T-cell (primary cell): ENCODE results near the gene KCNMA1. TPM values are rescaled to one million over a fixed set of nuclear protein-coding genes. Genes with fewer than 3 reads are reported as not detected.

ENCODE experiments used
- ATAC-seq, 4 experiments: fragments of 200-7000 bp in 3 of 4; fragments of 150-1000 bp in 1 of 4; cut with Tn5 transposase; replicated peaks in 1 of 4; 1 replicate in 3 of 4; 2 replicates in 1 of 4; pipeline ENCODE4 v1.10.0; 2021; ENCODE audit warnings: moderate library complexity in 3 of 4, mild to moderate bottlenecking in 2 of 4, moderate number of reproducible peaks in 1 of 4
- CTCF ChIA-PET, 2 donors: fragments of 300-600 bp; sonication (Branson Sonifier 250); formaldehyde crosslinking; loops; one replicate each; lab custom pipeline; 2022; ENCODE audit warnings: antibody characterized with exemption in 2 of 2; lab: Charles Lee
- POLR2A ChIA-PET, 2 donors: fragments of 300-600 bp; sonication (Branson Sonifier 250); formaldehyde crosslinking; loops; one replicate each; lab custom pipeline; 2022; ENCODE audit warnings: antibody characterized with exemption in 2 of 2; lab: Charles Lee
- DNase-seq, 35 experiments: peaks; one replicate each; pipeline versions ENCODE4 v3.0.0 to v3.0.0-alpha.2; 2013 to 2023
- H3K27ac ChIP-seq: one replicate; pipeline ENCODE4 v1.5.1; 2013; ENCODE audit warnings: low read length
- H3K27me3 ChIP-seq, 2 experiments: replicated peaks in 1 of 2; 1 replicate in 1 of 2; 2 replicates in 1 of 2; pipeline versions ENCODE4 v1.6.1 to v1.7.0; 2013; ENCODE audit warnings: low read length in 1 of 2, mixed read lengths in 1 of 2; ENCODE audit not compliant: control insufficient read depth in 2 of 2, insufficient read depth in 2 of 2; ENCODE audit errors: extremely low read depth in 1 of 2
- H3K36me3 ChIP-seq, 2 donors: 1 replicate in 1 of 2; 2 replicates in 1 of 2; pipeline versions ENCODE4 v1.6.1 to v1.7.0; 2013; ENCODE audit warnings: low read length in 1 of 2; ENCODE audit not compliant: control insufficient read depth in 2 of 2, insufficient read depth in 1 of 2; ENCODE audit errors: extremely low read depth in 1 of 2
- H3K4me1 ChIP-seq, 2 experiments: 1 replicate in 1 of 2; 2 replicates in 1 of 2; pipeline versions ENCODE4 v1.6.1 to v1.7.0; 2013; ENCODE audit warnings: low read length in 2 of 2, mixed read lengths in 1 of 2; ENCODE audit not compliant: insufficient read depth in 2 of 2, control insufficient read depth in 1 of 2; ENCODE audit errors: extremely low read depth in 1 of 2
- H3K4me3 ChIP-seq, 2 donors: 1 replicate in 1 of 2; 2 replicates in 1 of 2; pipeline versions ENCODE4 v1.5.1 to v1.7.0; 2013; ENCODE audit warnings: mild to moderate bottlenecking in 2 of 2, low read length in 1 of 2, moderate library complexity in 1 of 2; ENCODE audit not compliant: control insufficient read depth in 1 of 2; ENCODE audit errors: extremely low read depth in 1 of 2
- H3K9me3 ChIP-seq: 2 replicates; pipeline ENCODE4 v1.7.0; 2013
- H3K27ac Mint-ChIP-seq, 2 donors: one replicate each; pipeline ENCODE4 v1.8.0; 2020 to 2021; ENCODE audit warnings: mild to moderate bottlenecking in 2 of 2, mixed read lengths in 2 of 2
- H3K27me3 Mint-ChIP-seq, 2 donors: one replicate each; pipeline ENCODE4 v1.8.0; 2021 to 2022; ENCODE audit warnings: mixed read lengths in 2 of 2
- H3K36me3 Mint-ChIP-seq: one replicate; pipeline ENCODE4 v1.8.0; 2021; ENCODE audit warnings: mixed read lengths
- H3K4me1 Mint-ChIP-seq, 3 donors: one replicate each; pipeline ENCODE4 v1.8.0; 2020 to 2022; ENCODE audit warnings: mixed read lengths in 3 of 3, mild to moderate bottlenecking in 1 of 3
- H3K4me3 Mint-ChIP-seq, 3 donors: one replicate each; pipeline ENCODE4 v1.8.0; 2020 to 2022; ENCODE audit warnings: mild to moderate bottlenecking in 3 of 3, mixed read lengths in 3 of 3, moderate library complexity in 3 of 3
- H3K9me3 Mint-ChIP-seq, 3 donors: one replicate each; pipeline ENCODE4 v1.8.0; 2020 to 2022; ENCODE audit warnings: mixed read lengths in 3 of 3
- WGBS: methylation state at CpG from one replicate; pipeline ENCODE4 v1.1.5; 2013; ENCODE audit warnings: missing lambda C conversion rate; ENCODE audit not compliant: insufficient coverage; 5-methylcytosine and 5-hydroxymethylcytosine counted together
- total RNA-seq, 35 experiments: library from RNA in 6 of 35; stranded (reverse) in 6 of 35; fragments of 120-200 nt in 1 of 35; gene quantifications; one replicate each; pipeline versions ENCODE4 v1.2.1 to v1.2.4 and lab custom pipeline; 2013 to 2026

Gene KCNMA1
- total RNA-seq, 5 donors from 2014 or later (not counting 1 experiment from before 2014, with no cell fraction given) = 0.14 to 1.6 (median 0.60) TPM

GRCh38 chr10:77556990-77557601 is 80.5 kb downstream of the KCNMA1 start:
- no peak overlapping the region for H3K4me3 Mint-ChIP-seq
- no peak for DNase-seq
- Histone ChIP-seq H3K4me1 (no peaks in the 10 kb centered on the region), H3K27me3 (peaks cover 0 to 8% of the 10 kb centered on the region in 2 experiments), H3K36me3 (no peaks in the 10 kb centered on the region), H3K4me3 (no peak overlapping the region), H3K27ac (no peak overlapping the region), H3K9me3 (no peaks in the 10 kb centered on the region)
- ChIA-PET CTCF (no interaction called here), POLR2A (no interaction called here)
- no peaks in the 10 kb centered on the region for H3K36me3 Mint-ChIP-seq
- H3K27me3 Mint-ChIP-seq = no peaks in the 10 kb centered on the region
- no peak overlapping the region for H3K27ac Mint-ChIP-seq
- H3K9me3 Mint-ChIP-seq = no peaks in the 10 kb centered on the region
- ATAC-seq = no peak
- WGBS = no CpG with 5 or more reads among the region's 1 CpG
- no peaks in the 10 kb centered on the region for H3K4me1 Mint-ChIP-seq

- DNase-seq = no peak
- no peak overlapping the region for H3K4me3 ChIP-seq
- no peaks in the 10 kb centered on the region for H3K4me1 Mint-ChIP-seq
- no peaks in the 10 kb centered on the region for H3K9me3 ChIP-seq
- no peak for ATAC-seq
- H3K27ac ChIP-seq = no peak overlapping the region
- ChIA-PET CTCF (no interaction called here), POLR2A (no interaction called here)
- no peak overlapping the region for H3K4me3 Mint-ChIP-seq
- no peaks in the 10 kb centered on the region for H3K9me3 Mint-ChIP-seq
- H3K27me3 ChIP-seq = peaks cover 0 to 6% of the 10 kb centered on the region in 2 experiments
- H3K27me3 Mint-ChIP-seq = peaks cover 0 to 1% of the 10 kb centered on the region in 2 donors
- H3K27ac Mint-ChIP-seq = no peak overlapping the region
- no peaks in the 10 kb centered on the region for H3K36me3 Mint-ChIP-seq
- 73% methylated on average over 3 of the region's 4 CpGs for WGBS
- no peaks in the 10 kb centered on the region for H3K36me3 ChIP-seq
- H3K4me1 ChIP-seq = no peaks in the 10 kb centered on the region
These were observed 81.9 kb downstream of the KCNMA1 start for GRCh38 chr10:77555591-77556212.

- Histone ChIP-seq H3K36me3 (no peaks in the 10 kb centered on the region), H3K27me3 (peaks cover 0 to 6% of the 10 kb centered on the region in 2 experiments), H3K27ac (no peak overlapping the region), H3K4me3 (no peak overlapping the region), H3K4me1 (no peaks in the 10 kb centered on the region), H3K9me3 (no peaks in the 10 kb centered on the region)
- Mint-ChIP-seq H3K4me3 (no peak overlapping the region), H3K36me3 (no peaks in the 10 kb centered on the region), H3K27ac (no peak overlapping the region), H3K4me1 (no peaks in the 10 kb centered on the region), H3K27me3 (peaks cover 3 to 4% of the 10 kb centered on the region in 2 donors), H3K9me3 (no peaks in the 10 kb centered on the region)
- CTCF ChIA-PET = no interaction called here
- WGBS = 82% methylated on average over 2 of the region's 7 CpGs
- POLR2A ChIA-PET = no interaction called here
- no peak for DNase-seq
- no peak for ATAC-seq
These were observed 82.6 kb downstream of the KCNMA1 start for GRCh38 chr10:77554996-77555397.

- Histone ChIP-seq H3K4me1 (no peaks in the 10 kb centered on the region), H3K27me3 (peaks cover 0 to 6% of the 10 kb centered on the region in 2 experiments), H3K36me3 (no peaks in the 10 kb centered on the region), H3K27ac (no peak overlapping the region), H3K4me3 (no peak overlapping the region), H3K9me3 (no peaks in the 10 kb centered on the region)
- no peaks in the 10 kb centered on the region for H3K4me1 Mint-ChIP-seq
- no peaks in the 10 kb centered on the region for H3K9me3 Mint-ChIP-seq
- H3K4me3 Mint-ChIP-seq = no peak overlapping the region
- 78% methylated on average over 5 of the region's 5 CpGs for WGBS
- no peaks in the 10 kb centered on the region for H3K36me3 Mint-ChIP-seq
- CTCF ChIA-PET = interaction anchor here in 1 of 2 donors (0.7 kb wide), 1 partner anchor 332 kb away, joined by 3 read pairs; no protein-coding TSS in a partner anchor
- peaks cover 3 to 6% of the 10 kb centered on the region in 2 donors for H3K27me3 Mint-ChIP-seq
- no peak for DNase-seq
- H3K27ac Mint-ChIP-seq = no peak overlapping the region
- ATAC-seq = no peak
- POLR2A ChIA-PET = no interaction called here
These were observed 83.6 kb downstream of the KCNMA1 start for GRCh38 chr10:77553966-77554365.

DNA sequence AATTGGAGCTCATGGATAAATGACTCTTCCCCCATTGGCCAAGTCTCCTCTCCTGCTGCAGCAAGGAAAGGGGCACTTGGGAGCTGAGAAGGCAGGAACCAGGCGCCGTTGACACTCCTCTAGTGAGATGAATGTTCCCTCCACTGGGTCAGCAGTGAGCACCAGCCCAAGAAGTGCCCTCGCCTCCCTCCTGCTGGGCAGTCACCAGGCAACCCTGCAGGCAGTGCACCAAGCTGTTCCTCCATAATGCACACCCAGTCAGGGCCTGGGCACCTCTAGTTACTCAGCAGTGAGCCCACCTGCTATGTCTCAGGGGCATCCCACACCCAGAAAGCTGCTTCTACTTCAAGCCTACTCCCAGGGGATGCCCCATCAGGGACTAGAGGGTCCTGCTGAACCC is 84.3 kb downstream of the KCNMA1 start:
- ChIA-PET CTCF (no interaction called here), POLR2A (no interaction called here)
- H3K36me3 Mint-ChIP-seq = no peaks in the 10 kb centered on the region
- no peak for DNase-seq
- H3K4me1 ChIP-seq = no peaks in the 10 kb centered on the region
- H3K36me3 ChIP-seq = no peaks in the 10 kb centered on the region
- peaks cover 3 to 6% of the 10 kb centered on the region in 2 donors for H3K27me3 Mint-ChIP-seq
- no peaks in the 10 kb centered on the region for H3K9me3 Mint-ChIP-seq
- ATAC-seq = no peak
- no peak overlapping the region for H3K27ac ChIP-seq
- WGBS = 72% methylated on average over 3 of the region's 3 CpGs
- no peak overlapping the region for H3K27ac Mint-ChIP-seq
- H3K27me3 ChIP-seq = peaks cover 0 to 6% of the 10 kb centered on the region in 2 experiments
- H3K9me3 ChIP-seq = no peaks in the 10 kb centered on the region
- H3K4me3 Mint-ChIP-seq = no peak overlapping the region
- H3K4me1 Mint-ChIP-seq = no peaks in the 10 kb centered on the region
- H3K4me3 ChIP-seq = no peak overlapping the region

- Mint-ChIP-seq H3K4me3 (no peak overlapping the region), H3K27me3 (peaks cover 3 to 6% of the 10 kb centered on the region in 2 donors), H3K36me3 (no peaks in the 10 kb centered on the region), H3K27ac (no peak overlapping the region), H3K4me1 (no peaks in the 10 kb centered on the region), H3K9me3 (no peaks in the 10 kb centered on the region)
- H3K9me3 ChIP-seq = no peaks in the 10 kb centered on the region
- ChIA-PET POLR2A (no interaction called here), CTCF (no interaction called here)
- H3K4me3 ChIP-seq = no peak overlapping the region
- H3K27me3 ChIP-seq = peaks cover 0 to 8% of the 10 kb centered on the region in 2 experiments
- H3K36me3 ChIP-seq = no peaks in the 10 kb centered on the region
- no peaks in the 10 kb centered on the region for H3K4me1 ChIP-seq
- H3K27ac ChIP-seq = no peak overlapping the region
- WGBS = no CpG with 5 or more reads among the region's 1 CpG
- DNase-seq = no peak
- no peak for ATAC-seq
These were observed 85.4 kb downstream of the KCNMA1 start for GRCh38 chr10:77552252-77552651.
